Measurements from ENCODE around the gene VPS13D.

GRCh38 chr1:12271033-12271432, 41.2 kb downstream of the VPS13D start:
- TF ChIP-seq REST (IDR thresholded peaks at IDR 0.05; ENCODE audit: low read depth, low read length) (no peak), CTCF (IDR thresholded peaks at IDR 0.05) (no peak), ELF1 (IDR thresholded peaks at IDR 0.05) (no peak), USF1 (IDR thresholded peaks at IDR 0.05; ENCODE audit: borderline replicate concordance, low read depth) (no peak), PBX3 (IDR thresholded peaks at IDR 0.05) (no peak), MAX (IDR thresholded peaks at IDR 0.05; ENCODE audit: low read depth) (no peak), TAF1 (IDR thresholded peaks at IDR 0.05; ENCODE audit: borderline replicate concordance, low read depth, low read length) (no peak), EP300 (IDR thresholded peaks at IDR 0.05; ENCODE audit: borderline replicate concordance in 1 of 2, low read depth in 1 of 2, low read length in 1 of 2) (no peak), RCOR1 (IDR thresholded peaks at IDR 0.05; ENCODE audit: low read length) (no peak), TEAD4 (IDR thresholded peaks at IDR 0.05; ENCODE audit: borderline replicate concordance, insufficient read depth) (no peak), YY1 (IDR thresholded peaks at IDR 0.05; ENCODE audit: low read depth) (no peak)

Measured in SK-N-SH (cell line).